ENCODE results near the gene MITF. TPM values are rescaled to one million over a fixed set of nuclear protein-coding genes. Genes with fewer than 3 reads are reported as not detected.

MITF gene
- polyA plus RNA-seq, 1 donor from 2014 or later: not detected

DNA sequence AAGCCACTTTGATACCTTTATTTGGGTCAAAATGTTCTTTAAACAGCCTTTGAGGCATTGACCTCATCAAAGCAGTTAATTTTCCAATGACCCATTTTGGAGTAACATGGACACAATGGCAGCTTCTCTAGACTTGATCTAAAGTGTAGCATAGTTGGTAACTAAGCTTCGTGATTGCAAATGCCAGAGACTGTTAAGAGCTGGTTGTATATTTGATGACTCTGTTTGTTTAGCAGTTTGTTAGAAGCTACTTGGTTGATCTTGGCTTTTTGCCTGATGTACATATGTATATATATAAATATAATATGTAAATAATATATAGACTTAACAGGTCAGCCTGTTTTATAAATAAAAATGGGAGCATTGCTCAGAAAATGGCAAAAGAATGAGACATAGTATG lies 68.4 kb downstream of the MITF start:
- Histone ChIP-seq H3K4me3 (ENCODE audit: low read length) (no peak overlapping the region), H3K9me3 (ENCODE audit: low read length) (no peaks in the 10 kb centered on the region), H3K4me2 (ENCODE audit: low read length) (no peak overlapping the region), H3K27ac (ENCODE audit: low read length) (no peak overlapping the region), H3K9ac (ENCODE audit: low read length) (no peak overlapping the region), H3K79me2 (replicated peaks; ENCODE audit: insufficient read depth, low read length) (no peaks in the 10 kb centered on the region), H3K9me2 (ENCODE audit: insufficient read depth, low read length) (no peaks in the 10 kb centered on the region), H3F3A (ENCODE audit: insufficient read depth, low read length, poor library complexity, severe bottlenecking) (no peaks in the 10 kb centered on the region), H3K27me3 (ENCODE audit: insufficient read depth, low read depth, low read length) (no peaks in the 10 kb centered on the region), H4K20me1 (ENCODE audit: insufficient read depth) (no peaks in the 10 kb centered on the region), H2AFZ (ENCODE audit: low read depth, low read length) (no peak overlapping the region), H3K36me3 (ENCODE audit: insufficient read depth, low read length) (no peaks in the 10 kb centered on the region)
- TF ChIP-seq EZH2 (IDR thresholded peaks at IDR 0.05; ENCODE audit: borderline replicate concordance, insufficient read depth, low read length, poor library complexity, severe bottlenecking): no peak
- TF ChIP-seq, protein P1, sequence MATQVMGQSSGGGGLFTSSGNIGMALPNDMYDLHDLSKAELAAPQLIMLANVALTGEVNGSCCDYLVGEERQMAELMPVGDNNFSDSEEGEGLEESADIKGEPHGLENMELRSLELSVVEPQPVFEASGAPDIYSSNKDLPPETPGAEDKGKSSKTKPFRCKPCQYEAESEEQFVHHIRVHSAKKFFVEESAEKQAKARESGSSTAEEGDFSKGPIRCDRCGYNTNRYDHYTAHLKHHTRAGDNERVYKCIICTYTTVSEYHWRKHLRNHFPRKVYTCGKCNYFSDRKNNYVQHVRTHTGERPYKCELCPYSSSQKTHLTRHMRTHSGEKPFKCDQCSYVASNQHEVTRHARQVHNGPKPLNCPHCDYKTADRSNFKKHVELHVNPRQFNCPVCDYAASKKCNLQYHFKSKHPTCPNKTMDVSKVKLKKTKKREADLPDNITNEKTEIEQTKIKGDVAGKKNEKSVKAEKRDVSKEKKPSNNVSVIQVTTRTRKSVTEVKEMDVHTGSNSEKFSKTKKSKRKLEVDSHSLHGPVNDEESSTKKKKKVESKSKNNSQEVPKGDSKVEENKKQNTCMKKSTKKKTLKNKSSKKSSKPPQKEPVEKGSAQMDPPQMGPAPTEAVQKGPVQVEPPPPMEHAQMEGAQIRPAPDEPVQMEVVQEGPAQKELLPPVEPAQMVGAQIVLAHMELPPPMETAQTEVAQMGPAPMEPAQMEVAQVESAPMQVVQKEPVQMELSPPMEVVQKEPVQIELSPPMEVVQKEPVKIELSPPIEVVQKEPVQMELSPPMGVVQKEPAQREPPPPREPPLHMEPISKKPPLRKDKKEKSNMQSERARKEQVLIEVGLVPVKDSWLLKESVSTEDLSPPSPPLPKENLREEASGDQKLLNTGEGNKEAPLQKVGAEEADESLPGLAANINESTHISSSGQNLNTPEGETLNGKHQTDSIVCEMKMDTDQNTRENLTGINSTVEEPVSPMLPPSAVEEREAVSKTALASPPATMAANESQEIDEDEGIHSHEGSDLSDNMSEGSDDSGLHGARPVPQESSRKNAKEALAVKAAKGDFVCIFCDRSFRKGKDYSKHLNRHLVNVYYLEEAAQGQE (IDR thresholded peaks at IDR 0.05; ENCODE audit: borderline replicate concordance): no peak
- TF ChIP-seq MXI1 (conservative IDR thresholded peaks at IDR 0.05; ENCODE audit: poor library complexity, severe bottlenecking): no peak
- no peak for TF ChIP-seq TAF1 (IDR thresholded peaks at IDR 0.05; ENCODE audit: low read depth)
- no peak for TF ChIP-seq RAD21 (conservative IDR thresholded peaks at IDR 0.05)
- TF ChIP-seq, protein P2, sequence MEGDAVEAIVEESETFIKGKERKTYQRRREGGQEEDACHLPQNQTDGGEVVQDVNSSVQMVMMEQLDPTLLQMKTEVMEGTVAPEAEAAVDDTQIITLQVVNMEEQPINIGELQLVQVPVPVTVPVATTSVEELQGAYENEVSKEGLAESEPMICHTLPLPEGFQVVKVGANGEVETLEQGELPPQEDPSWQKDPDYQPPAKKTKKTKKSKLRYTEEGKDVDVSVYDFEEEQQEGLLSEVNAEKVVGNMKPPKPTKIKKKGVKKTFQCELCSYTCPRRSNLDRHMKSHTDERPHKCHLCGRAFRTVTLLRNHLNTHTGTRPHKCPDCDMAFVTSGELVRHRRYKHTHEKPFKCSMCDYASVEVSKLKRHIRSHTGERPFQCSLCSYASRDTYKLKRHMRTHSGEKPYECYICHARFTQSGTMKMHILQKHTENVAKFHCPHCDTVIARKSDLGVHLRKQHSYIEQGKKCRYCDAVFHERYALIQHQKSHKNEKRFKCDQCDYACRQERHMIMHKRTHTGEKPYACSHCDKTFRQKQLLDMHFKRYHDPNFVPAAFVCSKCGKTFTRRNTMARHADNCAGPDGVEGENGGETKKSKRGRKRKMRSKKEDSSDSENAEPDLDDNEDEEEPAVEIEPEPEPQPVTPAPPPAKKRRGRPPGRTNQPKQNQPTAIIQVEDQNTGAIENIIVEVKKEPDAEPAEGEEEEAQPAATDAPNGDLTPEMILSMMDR (IDR thresholded peaks at IDR 0.05; ENCODE audit: poor library complexity, severe bottlenecking): no peak
- no peak for TF ChIP-seq POLR2AphosphoS5 (IDR thresholded peaks at IDR 0.05)
- TF ChIP-seq SMC3 (conservative IDR thresholded peaks at IDR 0.05; ENCODE audit: poor library complexity): no peak
- TF ChIP-seq EP300 (conservative IDR thresholded peaks at IDR 0.05; ENCODE audit: poor library complexity, severe bottlenecking): no peak

DNA sequence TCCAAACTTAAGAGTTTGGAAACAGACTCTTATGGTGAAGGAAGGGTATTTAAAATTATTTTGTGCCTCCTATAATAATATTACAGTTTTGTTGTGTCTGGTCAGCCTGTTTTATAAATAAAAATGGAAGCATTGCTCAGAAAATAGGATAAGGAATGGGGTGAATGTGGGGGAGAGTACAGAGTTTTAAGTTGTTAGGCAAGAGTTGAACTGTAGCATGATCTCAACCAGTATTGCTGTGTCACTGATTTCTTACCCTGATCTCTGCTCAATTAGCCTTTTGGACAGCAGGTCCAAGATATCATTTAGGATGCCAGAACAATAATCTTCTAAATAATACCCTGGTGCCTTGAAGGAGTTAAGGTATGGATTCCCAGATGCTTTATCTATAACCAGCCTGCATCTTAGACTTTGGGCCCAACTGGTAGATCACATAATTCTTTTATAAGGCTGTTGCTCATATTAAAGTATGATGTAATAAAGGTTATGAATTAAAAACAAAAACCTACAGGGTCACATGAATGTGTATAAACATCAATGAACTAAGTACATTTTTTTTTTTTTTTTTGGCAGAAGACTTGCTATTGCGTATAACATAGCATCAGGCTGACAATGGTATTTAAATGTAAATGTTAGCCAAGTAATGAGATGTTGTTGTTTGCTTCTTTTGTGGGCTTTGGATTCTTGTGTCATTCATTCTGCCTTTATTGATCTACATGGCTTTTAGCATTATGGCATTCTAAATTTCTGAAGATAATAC lies 70.0 kb downstream of the MITF start:
- Histone ChIP-seq H3K4me2 (ENCODE audit: low read length) (no peak overlapping the region), H3K79me2 (replicated peaks; ENCODE audit: insufficient read depth, low read length) (no peaks in the 10 kb centered on the region), H3K36me3 (ENCODE audit: insufficient read depth, low read length) (no peaks in the 10 kb centered on the region), H3F3A (ENCODE audit: insufficient read depth, low read length, poor library complexity, severe bottlenecking) (no peaks in the 10 kb centered on the region), H4K20me1 (ENCODE audit: insufficient read depth) (no peaks in the 10 kb centered on the region), H3K9me3 (ENCODE audit: low read length) (no peaks in the 10 kb centered on the region), H3K4me3 (ENCODE audit: low read length) (no peak overlapping the region), H3K9ac (ENCODE audit: low read length) (no peak overlapping the region), H3K9me2 (ENCODE audit: insufficient read depth, low read length) (no peaks in the 10 kb centered on the region), H3K27me3 (ENCODE audit: insufficient read depth, low read depth, low read length) (no peaks in the 10 kb centered on the region), H2AFZ (ENCODE audit: low read depth, low read length) (no peak overlapping the region), H3K27ac (ENCODE audit: low read length) (no peak overlapping the region)
- TF ChIP-seq RAD21 (conservative IDR thresholded peaks at IDR 0.05) (no peak), TAF1 (IDR thresholded peaks at IDR 0.05; ENCODE audit: low read depth) (no peak), MXI1 (conservative IDR thresholded peaks at IDR 0.05; ENCODE audit: poor library complexity, severe bottlenecking) (no peak), POLR2AphosphoS5 (IDR thresholded peaks at IDR 0.05) (no peak)
- TF ChIP-seq, protein P1 (IDR thresholded peaks at IDR 0.05; ENCODE audit: borderline replicate concordance): no peak
